ENCODE results near the gene MPEG1. TPM values are rescaled to one million over a fixed set of nuclear protein-coding genes. Genes with fewer than 3 reads are reported as not detected.

MPEG1 gene
- total RNA-seq, 1 donor from 2014 or later = 0.05 TPM

- intact Hi-C loops (cut with micrococcal nuclease) = no loop called here
These were observed 7.1 kb upstream of the MPEG1 start for GRCh38 chr11:59219836-59220235.

GRCh38 chr11:59218893-59219292 is 6.2 kb upstream of the MPEG1 start:
- intact Hi-C loops (cut with micrococcal nuclease) = no loop called here

GRCh38 chr11:59218319-59218718 is 5.6 kb upstream of the MPEG1 start:
- intact Hi-C loops (cut with micrococcal nuclease) = no loop called here

- intact Hi-C loops (cut with micrococcal nuclease) = no loop called here
These were observed 4.2 kb upstream of the MPEG1 start for GRCh38 chr11:59216641-59217564.

GRCh38 chr11:59214141-59214893 is 1.6 kb upstream of the MPEG1 start:
- intact Hi-C loops (cut with micrococcal nuclease) = no loop called here

GRCh38 chr11:59212222-59212621 is 505 bp downstream of the MPEG1 start:
- intact Hi-C loops (cut with micrococcal nuclease) = no loop called here

- intact Hi-C loops (cut with micrococcal nuclease) = loop anchor here (1.0 kb wide), 1 partner anchor 38 kb away; no protein-coding TSS in a partner anchor
These were observed 3.8 kb downstream of the MPEG1 start for GRCh38 chr11:59208956-59209355.

- intact Hi-C loops (cut with micrococcal nuclease) = loop anchor here (1.0 to 2.0 kb wide), 2 partner anchors 37 to 77 kb away; no protein-coding TSS in a partner anchor
These were observed 4.7 kb downstream of the MPEG1 start for GRCh38 chr11:59207988-59208451.

- intact Hi-C loops (cut with micrococcal nuclease) = loop anchor here (2.0 kb wide), 1 partner anchor 78 kb away; no protein-coding TSS in a partner anchor
These were observed 6.1 kb downstream of the MPEG1 start for GRCh38 chr11:59206635-59207034.

GRCh38 chr11:59205648-59206047 is 7.1 kb downstream of the MPEG1 start:
- intact Hi-C loops (cut with micrococcal nuclease) = loop anchor here (2.0 kb wide), 1 partner anchor 79 kb away; no protein-coding TSS in a partner anchor

GRCh38 chr11:59204746-59205145 is 8.0 kb downstream of the MPEG1 start:
- intact Hi-C loops (cut with micrococcal nuclease) = no loop called here

- intact Hi-C loops (cut with micrococcal nuclease) = no loop called here
These were observed 11.4 kb downstream of the MPEG1 start for GRCh38 chr11:59201353-59201752.

- intact Hi-C loops (cut with micrococcal nuclease) = no loop called here
These were observed 12.3 kb downstream of the MPEG1 start for GRCh38 chr11:59200423-59200746.

GRCh38 chr11:59199546-59200422 is 12.9 kb downstream of the MPEG1 start:
- intact Hi-C loops (cut with micrococcal nuclease) = no loop called here

GRCh38 chr11:59198726-59199125 is 14.0 kb downstream of the MPEG1 start:
- intact Hi-C loops (cut with micrococcal nuclease) = no loop called here

GRCh38 chr11:59197991-59198390 is 14.7 kb downstream of the MPEG1 start:
- intact Hi-C loops (cut with micrococcal nuclease) = no loop called here

- intact Hi-C loops (cut with micrococcal nuclease) = no loop called here
These were observed 15.9 kb downstream of the MPEG1 start for GRCh38 chr11:59196777-59197176.

GRCh38 chr11:59195586-59195985 is 17.1 kb downstream of the MPEG1 start:
- intact Hi-C loops (cut with micrococcal nuclease) = no loop called here

GRCh38 chr11:59193587-59194130 is 19.1 kb downstream of the MPEG1 start:
- intact Hi-C loops (cut with micrococcal nuclease) = no loop called here

- intact Hi-C loops (cut with micrococcal nuclease) = no loop called here
These were observed 20.2 kb downstream of the MPEG1 start for GRCh38 chr11:59192446-59193020.

Measured in T-helper 2 cell treated with Interferon-gamma antibody and Interleukin-4, amounts not matched to agents 100 ng/mL and 5 ng/mL, for 36 hours (primary cell).